HG02885 (cell line): ENCODE measurements around the gene PLK1.

Experiments used
- ATAC-seq: cut with Tn5 transposase; IDR thresholded peaks from one replicate; pipeline ENCODE4 v1.9.1; 2021; ENCODE audit warnings: mild to moderate bottlenecking; ENCODE audit not compliant: unreplicated experiment, poor library complexity

Gene PLK1

DNA sequence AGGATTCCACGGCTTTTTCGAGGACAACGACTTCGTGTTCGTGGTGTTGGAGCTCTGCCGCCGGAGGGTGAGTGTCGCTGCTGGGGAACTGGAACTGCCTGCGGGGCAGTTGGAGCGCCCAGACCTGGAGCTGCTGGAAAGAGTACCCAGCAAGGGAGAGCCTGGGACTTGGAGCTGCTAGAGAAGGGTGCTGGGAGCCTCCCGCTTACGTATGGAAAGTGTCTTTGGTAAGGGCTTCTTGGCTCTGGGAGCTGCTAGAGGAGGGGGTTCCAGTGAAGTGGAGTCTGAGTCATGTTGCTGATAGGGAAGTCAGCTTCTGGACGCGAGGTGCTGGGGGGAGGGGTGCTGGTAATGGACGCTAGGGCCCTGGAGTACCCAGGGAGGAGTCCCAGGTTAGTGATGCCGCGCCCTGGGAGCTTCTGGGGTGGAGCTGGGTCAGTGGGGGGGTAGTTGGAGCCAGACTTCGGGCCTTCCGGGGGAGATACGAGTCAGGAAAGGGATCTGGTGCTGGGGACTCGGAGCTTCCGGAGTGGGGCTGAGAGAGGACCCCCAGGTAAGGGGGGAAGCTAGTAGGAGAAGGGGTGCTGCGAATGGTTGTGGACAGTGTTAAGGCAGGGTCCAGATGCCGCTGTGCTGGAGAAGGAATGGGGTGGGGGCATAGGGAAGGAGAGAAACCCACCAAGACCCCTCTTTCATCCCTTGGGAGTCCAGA, 741 bp downstream of the PLK1 start:
- ATAC-seq, result peak; percentile 14

GRCh38 chr16:23679986-23680336, 1.3 kb downstream of the PLK1 start:
- ATAC-seq, result no peak

GRCh38 chr16:23682181-23682580, 3.5 kb downstream of the PLK1 start:
- no peak for ATAC-seq

- no peak for ATAC-seq
These were observed 4.8 kb downstream of the PLK1 start for GRCh38 chr16:23683487-23683886.

DNA sequence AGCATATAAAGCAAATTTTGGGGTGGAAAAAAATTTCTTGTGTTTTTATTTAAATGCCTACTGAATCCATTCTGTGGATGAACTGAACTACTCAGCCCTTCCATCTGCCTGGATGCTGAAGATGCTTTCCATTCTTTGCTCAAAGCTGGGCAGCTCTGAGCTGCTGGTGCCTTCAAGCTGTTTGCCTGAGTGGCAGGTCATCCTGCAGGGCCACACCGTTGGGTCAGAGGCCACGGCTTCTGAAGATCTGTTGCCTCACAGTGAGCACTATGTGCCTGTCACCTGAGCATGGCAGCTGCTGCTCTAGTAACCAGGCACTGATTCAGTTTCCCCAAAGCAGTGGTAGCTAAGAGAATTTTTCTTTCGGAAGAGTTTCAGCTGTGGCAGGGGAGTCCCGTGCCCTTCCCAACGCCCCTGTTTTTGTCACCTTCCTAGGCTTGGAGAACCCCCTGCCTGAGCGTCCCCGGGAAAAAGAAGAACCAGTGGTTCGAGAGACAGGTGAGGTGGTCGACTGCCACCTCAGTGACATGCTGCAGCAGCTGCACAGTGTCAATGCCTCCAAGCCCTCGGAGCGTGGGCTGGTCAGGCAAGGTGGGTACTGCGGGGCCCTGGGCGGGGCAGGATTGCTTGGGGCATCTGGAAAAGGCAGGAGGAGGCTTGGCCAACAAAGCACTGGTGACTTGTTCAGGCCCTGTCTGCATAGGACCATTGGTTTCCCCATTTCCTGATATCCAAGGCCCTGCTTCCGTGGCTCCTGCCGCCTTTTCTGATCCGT, 8.5 kb downstream of the PLK1 start:
- no peak for ATAC-seq

DNA sequence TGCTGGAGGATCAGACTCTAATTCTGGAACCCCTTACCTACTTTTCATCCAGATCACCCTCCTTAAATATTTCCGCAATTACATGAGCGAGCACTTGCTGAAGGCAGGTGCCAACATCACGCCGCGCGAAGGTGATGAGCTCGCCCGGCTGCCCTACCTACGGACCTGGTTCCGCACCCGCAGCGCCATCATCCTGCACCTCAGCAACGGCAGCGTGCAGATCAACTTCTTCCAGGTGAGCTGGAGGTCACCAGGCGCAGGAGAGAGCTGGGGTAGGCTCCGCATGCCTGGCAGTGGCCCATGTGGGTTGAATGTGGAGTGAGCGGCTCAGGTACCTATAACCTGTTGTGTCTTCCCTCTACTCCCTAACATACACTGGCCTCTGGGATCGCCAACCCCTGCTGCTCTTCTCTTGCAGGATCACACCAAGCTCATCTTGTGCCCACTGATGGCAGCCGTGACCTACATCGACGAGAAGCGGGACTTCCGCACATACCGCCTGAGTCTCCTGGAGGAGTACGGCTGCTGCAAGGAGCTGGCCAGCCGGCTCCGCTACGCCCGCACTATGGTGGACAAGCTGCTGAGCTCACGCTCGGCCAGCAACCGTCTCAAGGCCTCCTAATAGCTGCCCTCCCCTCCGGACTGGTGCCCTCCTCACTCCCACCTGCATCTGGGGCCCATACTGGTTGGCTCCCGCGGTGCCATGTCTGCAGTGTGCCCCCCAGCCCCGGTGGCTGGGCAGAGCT, 10.9 kb downstream of the PLK1 start:
- ATAC-seq, result no peak

DNA sequence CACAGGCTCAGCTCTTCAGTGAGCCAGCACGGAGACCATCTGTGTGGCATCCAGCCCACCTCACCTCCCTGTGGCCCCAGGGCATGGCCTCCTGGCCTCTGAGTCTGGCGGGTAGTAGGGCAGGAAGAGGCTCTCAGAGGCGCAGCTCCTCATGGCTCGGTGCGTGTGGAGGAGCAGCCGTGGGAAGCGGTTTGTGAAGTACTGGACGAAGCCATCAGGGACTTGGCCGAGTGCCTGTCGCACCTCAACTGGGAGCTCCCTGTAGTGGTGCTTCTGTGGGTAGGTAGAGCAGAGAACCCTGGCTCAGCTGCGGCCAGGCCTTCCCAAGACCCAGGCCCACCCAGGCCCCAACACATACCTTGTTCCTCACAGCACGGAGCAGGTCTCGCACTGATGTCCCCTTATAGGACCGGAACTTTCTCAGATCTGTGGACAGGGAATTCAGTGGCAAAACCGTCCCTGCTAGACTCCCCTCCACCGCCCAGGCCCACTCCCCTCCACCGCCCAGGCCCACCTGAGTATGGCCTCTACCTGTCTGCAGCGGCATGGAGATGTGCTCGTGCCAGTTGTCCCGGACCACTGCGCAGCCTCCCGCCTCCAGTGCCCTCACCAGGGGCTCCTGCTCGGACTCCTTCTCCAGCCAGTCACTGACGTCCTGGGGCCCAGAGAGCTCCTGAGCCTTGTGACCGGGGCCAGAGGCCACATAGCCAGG, 12.2 kb downstream of the PLK1 start:
- ATAC-seq, result no peak

DNA sequence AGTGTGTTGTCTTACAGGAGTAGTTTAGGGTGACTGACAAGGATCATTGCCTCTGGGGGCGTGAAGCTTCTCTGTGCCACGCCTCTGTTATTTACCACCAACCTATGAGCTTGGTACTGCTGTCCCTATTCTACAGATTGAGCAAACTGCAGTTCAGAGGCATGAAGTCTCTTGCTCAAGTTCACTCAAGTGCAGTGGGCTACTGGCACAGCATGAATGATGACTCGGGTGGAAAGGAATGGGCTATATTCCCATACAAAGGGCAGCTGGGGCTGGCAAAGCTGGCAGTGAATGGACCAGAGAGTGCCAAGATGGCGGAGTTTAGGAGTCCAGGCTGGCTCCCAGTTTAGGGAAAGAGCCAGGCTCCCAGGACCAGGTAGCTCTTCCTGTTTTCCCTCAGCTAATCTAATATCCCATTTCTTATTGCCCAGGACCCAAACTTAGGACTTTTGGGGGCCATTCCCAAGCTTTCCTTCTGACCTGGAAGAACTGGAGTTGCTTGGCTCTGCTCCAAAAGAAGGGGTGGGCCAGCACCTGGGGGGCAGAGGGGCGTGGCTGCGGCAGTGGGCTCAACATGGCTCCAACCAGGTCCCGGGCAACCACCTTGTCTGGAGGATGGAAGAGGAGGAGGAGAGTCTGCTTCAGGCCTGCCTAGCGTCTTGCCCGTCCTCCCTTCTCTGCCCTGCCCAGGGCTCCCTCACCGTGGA, 12.9 kb downstream of the PLK1 start:
- no peak for ATAC-seq

GRCh38 chr16:23692190-23692837, 13.6 kb downstream of the PLK1 start:
- ATAC-seq, result no peak

DNA sequence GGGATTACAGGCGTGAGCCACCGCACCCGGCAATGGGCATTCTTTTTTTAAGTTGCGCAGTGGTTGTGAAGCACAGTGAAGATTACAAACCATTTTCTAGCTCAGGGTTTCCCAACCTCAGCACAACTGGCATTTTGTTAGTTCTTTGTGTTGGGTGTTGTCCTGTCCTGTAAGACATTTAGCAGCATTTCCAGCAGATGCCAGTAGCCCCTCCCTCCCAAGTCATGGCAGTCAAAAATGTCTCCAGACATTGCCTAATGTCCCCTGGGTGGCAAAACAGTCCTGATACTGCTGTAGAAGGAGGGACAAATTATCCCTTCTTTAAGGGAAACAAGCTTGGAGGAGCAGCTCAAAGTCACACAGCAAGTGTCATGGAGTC, 15.6 kb downstream of the PLK1 start:
- no peak for ATAC-seq

GRCh38 chr16:23694644-23695373, 16.1 kb downstream of the PLK1 start:
- no peak for ATAC-seq

- ATAC-seq, result no peak
These were observed 17.1 kb downstream of the PLK1 start for GRCh38 chr16:23695756-23696155.

GRCh38 chr16:23699100-23699499, 20.4 kb downstream of the PLK1 start:
- ATAC-seq, result no peak

DNA sequence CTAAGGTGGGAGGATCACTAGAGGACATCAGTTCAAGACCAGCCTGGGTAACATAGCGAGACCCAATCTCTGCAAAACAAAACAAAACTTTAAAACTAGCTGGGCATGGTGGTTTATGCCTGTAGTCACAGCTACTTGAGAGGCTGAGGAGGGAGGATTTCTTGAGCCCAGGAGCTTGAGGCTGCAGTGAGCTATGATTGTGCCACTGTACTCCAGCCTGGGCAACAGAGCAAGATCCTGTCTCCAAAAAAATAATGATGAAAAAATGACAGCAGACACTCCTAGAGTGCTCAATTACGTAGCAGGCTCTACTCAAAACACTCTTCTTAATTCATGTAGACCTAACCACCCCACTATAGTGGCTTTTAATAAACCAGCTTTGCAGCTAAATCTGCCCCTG, 21.4 kb downstream of the PLK1 start:
- no peak for ATAC-seq

- ATAC-seq, result no peak
These were observed 21.8 kb downstream of the PLK1 start for GRCh38 chr16:23700509-23700908.

DNA sequence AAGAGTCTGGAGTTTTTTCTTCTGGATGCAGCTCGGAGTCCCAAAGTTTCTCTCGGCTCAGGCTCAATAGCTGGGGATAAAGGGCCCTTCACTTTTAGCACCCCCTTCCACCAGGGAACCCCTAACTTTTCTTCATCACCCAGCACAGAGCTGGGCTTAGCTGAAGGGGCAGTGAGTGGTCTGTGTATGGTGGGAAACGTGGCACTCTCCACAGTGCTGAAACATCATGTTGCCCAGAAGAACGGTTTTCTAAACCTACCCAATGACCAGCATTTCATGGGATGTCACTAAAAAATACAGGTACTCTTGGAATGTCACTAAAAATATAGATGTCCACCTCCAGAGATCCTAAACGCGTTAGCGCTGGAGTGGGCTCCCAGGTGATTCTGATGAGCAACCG, 22.4 kb downstream of the PLK1 start:
- no peak for ATAC-seq

DNA sequence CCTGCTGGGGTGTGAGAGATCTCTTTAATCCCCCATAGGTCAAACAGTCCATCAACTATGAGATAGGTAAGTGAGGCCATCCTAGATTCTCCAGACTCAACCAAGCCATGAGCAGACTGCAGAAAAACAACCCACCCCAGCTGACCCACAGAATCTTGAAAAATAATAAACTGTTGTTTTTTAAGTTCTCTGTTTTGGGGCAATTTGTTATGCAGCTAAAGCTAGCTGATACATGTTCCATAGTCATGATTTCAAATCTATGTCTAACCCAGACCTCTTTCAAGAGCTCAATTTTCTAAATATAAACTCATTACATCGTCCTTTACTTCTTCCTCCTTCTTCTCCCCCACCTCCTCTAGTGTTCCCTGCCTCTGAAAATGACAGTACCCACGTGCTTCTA, 24.3 kb downstream of the PLK1 start:
- no peak for ATAC-seq

- ATAC-seq, result no peak
These were observed 26.3 kb downstream of the PLK1 start for GRCh38 chr16:23704772-23705516.
